ENCODE measurements around the gene PRKAR2A.

- no peak for TF ChIP-seq CTCF (IDR thresholded peaks at IDR 0.05)
- no peak for TF ChIP-seq POLR2AphosphoS5 (IDR thresholded peaks at IDR 0.05; ENCODE audit: low read depth, low read length)
- TF ChIP-seq SIN3A (IDR thresholded peaks at IDR 0.05; ENCODE audit: borderline replicate concordance, insufficient read depth, low read depth, low read length): no peak
- no peak for TF ChIP-seq REST (IDR thresholded peaks at IDR 0.05; ENCODE audit: insufficient read depth in 1 of 2, low read depth in 2 of 2, low read length in 1 of 2)
Observed at GRCh38 chr3:48896936-48897335, 49.3 kb upstream of the PRKAR2A start.

All from Panc1 (cell line).